IMR-90 (cell line): ENCODE results near the gene EYS. TPM values are rescaled to one million over a fixed set of nuclear protein-coding genes. Genes with fewer than 3 reads are reported as not detected.

Source experiments
- ATAC-seq: fragments of 200-7000 bp; cut with Tn5 transposase; 2 replicates; pipeline ENCODE4 v1.9.1; 2020; ENCODE audit warnings: low read depth, mild to moderate bottlenecking, moderate library complexity
- BruUV-seq: library from RNA; stranded (reverse); fragments of 400-500 nt; replicated peaks from 2 replicates; lab custom pipeline; 2021; lab: Mats Ljungman, UMichigan
- CTCF ChIA-PET: fragments of 300-600 bp; formaldehyde crosslinking; extraction: SDS; loops from one replicate; lab custom pipeline; 2021; ENCODE audit warnings: antibody characterized with exemption; lab: Yijun Ruan, JAX
- POLR2A ChIA-PET: fragments of 300-600 bp; sonication (Branson Sonifier 250); formaldehyde crosslinking; loops from one replicate; lab custom pipeline; 2022; ENCODE audit warnings: antibody characterized with exemption; ENCODE audit not compliant: unreplicated experiment; lab: Charles Lee
- DNase-seq: peaks from one replicate; pipeline ENCODE4 v3.0.0; 2013
- H2AFZ ChIP-seq: replicated peaks from 2 replicates; pipeline ENCODE3; 2013; ENCODE audit warnings: low read length, mild to moderate bottlenecking; ENCODE audit not compliant: poor library complexity
- H2AK5ac ChIP-seq: 2 replicates; pipeline ENCODE4 v1.6.1; 2013; ENCODE audit warnings: low read depth, low read length, inconsistent platforms
- H2AK9ac ChIP-seq: replicated peaks from 2 replicates; pipeline ENCODE3; 2013; ENCODE audit warnings: mild to moderate bottlenecking, low read depth, low read length, moderate library complexity; ENCODE audit not compliant: poor library complexity
- H2BK120ac ChIP-seq: 2 replicates; pipeline ENCODE4 v1.6.1; 2013; ENCODE audit warnings: low read depth, low read length, inconsistent platforms
- H2BK15ac ChIP-seq: 3 replicates; pipeline ENCODE4 v1.6.1; 2013; ENCODE audit warnings: low read depth, low read length, inconsistent platforms
- H2BK20ac ChIP-seq: 2 replicates; pipeline ENCODE4 v1.6.1; 2013; ENCODE audit warnings: low read depth, mild to moderate bottlenecking, inconsistent platforms, low read length, moderate library complexity
- H2BK5ac ChIP-seq: 2 replicates; pipeline ENCODE4 v1.6.1; 2013; ENCODE audit warnings: mild to moderate bottlenecking, low read depth, low read length, inconsistent platforms; ENCODE audit not compliant: poor library complexity, severe bottlenecking
- H3K14ac ChIP-seq: replicated peaks from 2 replicates; pipeline ENCODE4 v1.6.1; 2013; ENCODE audit warnings: low read depth, low read length, inconsistent platforms
- H3K18ac ChIP-seq: 2 replicates; pipeline ENCODE4 v1.6.1; 2013; ENCODE audit warnings: low read depth, low read length, control low read depth
- H3K23ac ChIP-seq: 2 replicates; pipeline ENCODE4 v1.6.1; 2013; ENCODE audit warnings: low read depth, low read length, inconsistent platforms
- H3K27ac ChIP-seq: 2 replicates; pipeline ENCODE4 v1.5.1; 2013; ENCODE audit warnings: mild to moderate bottlenecking, control low read depth, low read length; ENCODE audit not compliant: insufficient read depth
- H3K27me3 ChIP-seq: 2 replicates; pipeline ENCODE4 v1.6.1; 2013; ENCODE audit warnings: low read length; ENCODE audit not compliant: control insufficient read depth, insufficient read depth
- H3K36me3 ChIP-seq: 2 replicates; pipeline ENCODE4 v1.6.1; 2013; ENCODE audit warnings: low read length, mixed read lengths; ENCODE audit not compliant: control insufficient read depth, insufficient read depth
- H3K4ac ChIP-seq: 2 replicates; pipeline ENCODE4 v1.6.1; 2013; ENCODE audit warnings: low read depth, low read length, inconsistent platforms
- H3K4me1 ChIP-seq: 2 replicates; pipeline ENCODE4 v1.6.1; 2013; ENCODE audit warnings: low read length, mixed read lengths; ENCODE audit not compliant: control insufficient read depth, insufficient read depth
- H3K4me2 ChIP-seq: 2 replicates; pipeline ENCODE4 v1.6.1; 2013; ENCODE audit warnings: low read depth, mild to moderate bottlenecking, control low read depth, low read length, moderate library complexity
- H3K4me3 ChIP-seq: 2 replicates; pipeline ENCODE4 v1.5.1; 2013; ENCODE audit warnings: low read depth, mild to moderate bottlenecking, control low read depth, low read length, moderate library complexity; ENCODE audit not compliant: insufficient read depth
- H3K56ac ChIP-seq: 2 replicates; pipeline ENCODE4 v1.6.1; 2013; ENCODE audit warnings: low read length, inconsistent platforms; ENCODE audit not compliant: insufficient read depth; ENCODE audit errors: extremely low read depth
- H3K79me1 ChIP-seq, 2 experiments: 2 replicates each; pipeline ENCODE4 v1.6.1; 2013; ENCODE audit warnings: low read length in 2 of 2, inconsistent platforms in 1 of 2, low read depth in 1 of 2
- H3K9ac ChIP-seq: 2 replicates; pipeline ENCODE4 v1.6.1; 2013; ENCODE audit warnings: low read depth, low read length, control low read depth
- H3K9me1 ChIP-seq: 2 replicates; pipeline ENCODE4 v1.6.1; 2013; ENCODE audit warnings: low read length, inconsistent platforms; ENCODE audit not compliant: insufficient read depth
- H3K9me3 ChIP-seq: 2 replicates; pipeline ENCODE4 v1.6.1; 2013; ENCODE audit warnings: low read length; ENCODE audit not compliant: control insufficient read depth, insufficient read depth
- H4K20me1 ChIP-seq: 2 replicates; pipeline ENCODE4 v1.6.1; 2013; ENCODE audit warnings: low read length, inconsistent platforms; ENCODE audit not compliant: insufficient read depth
- H4K5ac ChIP-seq: 2 replicates; pipeline ENCODE4 v1.6.1; 2013; ENCODE audit warnings: mild to moderate bottlenecking, low read depth, low read length, control low read depth
- H4K8ac ChIP-seq, 2 experiments: 2 replicates each; pipeline ENCODE4 v1.6.1; 2013; ENCODE audit warnings: low read depth in 2 of 2, low read length in 2 of 2, control low read depth in 1 of 2, inconsistent platforms in 1 of 2
- H4K91ac ChIP-seq: 2 replicates; pipeline ENCODE4 v1.6.1; 2013; ENCODE audit warnings: low read depth, low read length, inconsistent platforms; ENCODE audit not compliant: insufficient read depth
- BHLHE40 ChIP-seq: fragments of 150-350 bp; IDR thresholded peaks from 2 replicates; pipeline ENCODE4 v1.6.1; 2016; ENCODE audit warnings: mild to moderate bottlenecking, low read depth, low read length
- CEBPB ChIP-seq: IDR thresholded peaks from 2 replicates; pipeline ENCODE4 v1.6.1; 2012; ENCODE audit warnings: low read depth, low read length, improper control_type of control experiment
- CHD1 ChIP-seq: IDR thresholded peaks from 2 replicates; pipeline ENCODE4 v1.6.1; 2012; ENCODE audit warnings: low read depth, low read length, improper control_type of control experiment
- CTCF ChIP-seq: conservative IDR thresholded peaks from 2 replicates; pipeline ENCODE4 v1.5.1; 2012; ENCODE audit warnings: mild to moderate bottlenecking, low read depth, low read length, improper control_type of control experiment
- FOS ChIP-seq: fragments of 150-350 bp; IDR thresholded peaks from 2 replicates; pipeline ENCODE4 v1.6.1; 2016; ENCODE audit warnings: low read depth, low read length
- MAFK ChIP-seq: IDR thresholded peaks from 2 replicates; pipeline ENCODE4 v1.6.1; 2012; ENCODE audit warnings: low read depth, low read length, improper control_type of control experiment
- MAZ ChIP-seq: IDR thresholded peaks from 2 replicates; pipeline ENCODE4 v1.6.1; 2012; ENCODE audit warnings: low read depth, mild to moderate bottlenecking, low read length, improper control_type of control experiment, moderate library complexity, borderline replicate concordance
- MXI1 ChIP-seq: IDR thresholded peaks from 2 replicates; pipeline ENCODE4 v1.6.1; 2012; ENCODE audit warnings: low read depth, mild to moderate bottlenecking, low read length, moderate library complexity, borderline replicate concordance
- NFE2L2 ChIP-seq: fragments of 150-350 bp; IDR thresholded peaks from 2 replicates; pipeline ENCODE4 v1.6.1; 2016; ENCODE audit warnings: low read depth, mild to moderate bottlenecking, low read length
- POLR2A ChIP-seq: IDR thresholded peaks from 2 replicates; pipeline ENCODE4 v1.6.1; 2012; ENCODE audit warnings: mild to moderate bottlenecking, low read depth, low read length
- RAD21 ChIP-seq: IDR thresholded peaks from 2 replicates; pipeline ENCODE4 v1.6.1; 2012; ENCODE audit warnings: low read length, improper control_type of control experiment
- SMC3 ChIP-seq: fragments of 150-350 bp; IDR thresholded peaks from 2 replicates; pipeline ENCODE4 v1.6.1; 2016; ENCODE audit warnings: low read depth, mild to moderate bottlenecking, antibody characterized with exemption, low read length, moderate library complexity
- USF2 ChIP-seq: fragments of 150-350 bp; IDR thresholded peaks from 2 replicates; pipeline ENCODE4 v1.6.1; 2017; ENCODE audit warnings: mild to moderate bottlenecking, antibody characterized with exemption, low read length, low read depth
- dilution Hi-C: fragments of 300-500 bp; cut with HindIII; formaldehyde crosslinking; loops from one replicate; pipeline ENCODE4 v1.14.3; 2018; ENCODE audit warnings: low sequenced_read_pairs; ENCODE audit not compliant: unreplicated experiment
- in situ Hi-C: fragments of 300-500 bp; cut with MboI; formaldehyde crosslinking; loops from 3 replicates; pipeline ENCODE4 v1.14.3; 2019; ENCODE audit warnings: low sequenced_read_pairs, inconsistent platforms, mixed read lengths
- intact Hi-C: fragments of 100-400 bp; cut with micrococcal nuclease; formaldehyde crosslinking; loops from 2 replicates; pipeline ENCODE4 v1.10.0; 2022
- polyA plus RNA-seq, 3 experiments: library from polyadenylated mRNA; depleted of rRNA; stranded (reverse); fragments of >200 nt; gene quantifications; 2 replicates each; pipeline ENCODE4 v1.2.3, GENCODE V29; 2012; ENCODE audit warnings: low replicate concordance in 1 of 3
- total RNA-seq: library from RNA; depleted of rRNA; stranded (reverse); fragments of >200 nt; gene quantifications from 2 replicates; pipeline ENCODE4 v1.2.3, GENCODE V29; 2012
- TF ChIP-seq, protein P1 (sequence below): fragments of 150-350 bp; IDR thresholded peaks from 2 replicates; pipeline ENCODE4 v1.6.1; 2016; ENCODE audit warnings: low read depth, mild to moderate bottlenecking, low read length, moderate library complexity, borderline replicate concordance

Gene EYS
- total and polyA plus RNA-seq, 2 of the 4 experiments (the other 2 are of a cell fraction), result under 0.01 TPM; not detected in 1

- intact Hi-C loops (no loop called here), in situ Hi-C loops (no loop called here), dilution Hi-C loops (no loop called here)
- peaks cover 4% of the 10 kb centered on the region; the same call in 1 of the 2 replicates for H3K27me3 ChIP-seq
- H2AK5ac ChIP-seq, result no peak overlapping the region
- H3K14ac ChIP-seq, result no peak overlapping the region
- ATAC-seq (no peak), DNase-seq (no peak)
- H2BK15ac ChIP-seq, result no peak overlapping the region
- H3K23ac ChIP-seq, result no peak overlapping the region
- H3K56ac ChIP-seq, result no peak overlapping the region
- ChIA-PET CTCF (interaction anchor here (0.6 to 1.0 kb wide), 2 partner anchors 143 to 418 kb away, joined by 3 to 4 read pairs; no protein-coding TSS in a partner anchor), POLR2A (no interaction called here)
- no peak overlapping the region for H4K5ac ChIP-seq
- no peaks in the 10 kb centered on the region for H3K36me3 ChIP-seq
- no peak overlapping the region for H3K4me2 ChIP-seq
- no peak overlapping the region for H2BK20ac ChIP-seq
- no peaks in the 10 kb centered on the region for H3K9me3 ChIP-seq
- no peaks in the 10 kb centered on the region; the same call in 1 of the 2 replicates for H3K9me1 ChIP-seq
- H3K4me1 ChIP-seq, result no peaks in the 10 kb centered on the region
- H3K4me3 ChIP-seq, result no peak overlapping the region
- no peak overlapping the region for H2AK9ac ChIP-seq
- TF ChIP-seq CEBPB (no peak), CTCF (no peak), BHLHE40 (no peak), NFE2L2 (no peak), MAZ (no peak), CHD1 (no peak), SMC3 (no peak), RAD21 (no peak), POLR2A (no peak), MXI1 (no peak), MAFK (no peak), USF2 (no peak), FOS (no peak)
- TF ChIP-seq, protein P1, sequence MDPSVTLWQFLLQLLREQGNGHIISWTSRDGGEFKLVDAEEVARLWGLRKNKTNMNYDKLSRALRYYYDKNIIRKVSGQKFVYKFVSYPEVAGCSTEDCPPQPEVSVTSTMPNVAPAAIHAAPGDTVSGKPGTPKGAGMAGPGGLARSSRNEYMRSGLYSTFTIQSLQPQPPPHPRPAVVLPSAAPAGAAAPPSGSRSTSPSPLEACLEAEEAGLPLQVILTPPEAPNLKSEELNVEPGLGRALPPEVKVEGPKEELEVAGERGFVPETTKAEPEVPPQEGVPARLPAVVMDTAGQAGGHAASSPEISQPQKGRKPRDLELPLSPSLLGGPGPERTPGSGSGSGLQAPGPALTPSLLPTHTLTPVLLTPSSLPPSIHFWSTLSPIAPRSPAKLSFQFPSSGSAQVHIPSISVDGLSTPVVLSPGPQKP, result no peak
- no peaks in the 10 kb centered on the region for H4K20me1 ChIP-seq
- H4K8ac ChIP-seq, result no peak overlapping the region
- no peak overlapping the region for H3K27ac ChIP-seq
- no peak overlapping the region for H2BK5ac ChIP-seq
- no peak overlapping the region for H3K4ac ChIP-seq
- no peaks in the 10 kb centered on the region for H3K79me1 ChIP-seq
- no peak overlapping the region for H3K9ac ChIP-seq
- H2AFZ ChIP-seq, result no peak overlapping the region
- BruUV-seq, result no TSS peak
- no peak overlapping the region for H3K18ac ChIP-seq
- no peak overlapping the region for H2BK120ac ChIP-seq
- H4K91ac ChIP-seq, result no peak overlapping the region
Observed at GRCh38 chr6:63742060-63742459, 1965.0 kb downstream of the EYS start.
